HepG2 (cell line): ENCODE data around the gene TRIP4. TPM values are rescaled to one million over a fixed set of nuclear protein-coding genes. Genes with fewer than 3 reads are reported as not detected.

Experiments
- CERS6 ChIP-seq: sonication (generic); formaldehyde crosslinking; IDR thresholded peaks from 2 replicates; pipeline ENCODE4 v1.5.0; 2020; ENCODE audit warnings: missing genetic modification reagents
- DPF2 ChIP-seq: sonication (generic); formaldehyde crosslinking; IDR thresholded peaks from 2 replicates; pipeline ENCODE4 v1.4.0; 2020; ENCODE audit warnings: mild to moderate bottlenecking, low read depth, missing genetic modification reagents, borderline replicate concordance
- EP300 ChIP-seq, 3 experiments: sonication (generic) in 1 of 3; formaldehyde crosslinking in 1 of 3; IDR thresholded peaks; 2 replicates each; pipeline versions ENCODE4 v1.5.1 to v1.6.1; 2011 to 2020; ENCODE audit warnings: low read depth in 2 of 3, low read length in 2 of 3, borderline replicate concordance in 1 of 3, improper control_type of control experiment in 1 of 3, mild to moderate bottlenecking in 1 of 3, missing genetic modification reagents in 1 of 3, moderate library complexity in 1 of 3
- IKZF1 ChIP-seq: fragments of 450-650 bp; IDR thresholded peaks from 2 replicates; pipeline ENCODE4 v1.7.1; 2016
- JUN ChIP-seq: sonication (generic); formaldehyde crosslinking; IDR thresholded peaks from 2 replicates; pipeline ENCODE4 v1.4.0; 2020; ENCODE audit warnings: mild to moderate bottlenecking, missing genetic modification reagents
- NFE2L2 ChIP-seq: fragments of 150-350 bp; IDR thresholded peaks from 2 replicates; pipeline ENCODE4 v1.6.1; 2014; ENCODE audit warnings: low read length
- REXO4 ChIP-seq: sonication (generic); formaldehyde crosslinking; IDR thresholded peaks from 2 replicates; pipeline ENCODE4 v1.8.0; 2022; ENCODE audit warnings: missing genetic modification reagents, mild to moderate bottlenecking, borderline replicate concordance
- SNAPC2 ChIP-seq: sonication (generic); formaldehyde crosslinking; IDR thresholded peaks from 2 replicates; pipeline ENCODE4 v1.8.1; 2022; ENCODE audit warnings: mild to moderate bottlenecking, missing genetic modification reagents
- TCF12 ChIP-seq, 2 experiments: fragments of 450-650 bp in 1 of 2; sonication (generic) in 1 of 2; formaldehyde crosslinking in 1 of 2; IDR thresholded peaks; 2 replicates each; pipeline versions ENCODE4 v1.6.1 to v1.8.0; 2017 to 2022; ENCODE audit warnings: antibody characterized with exemption in 1 of 2, mild to moderate bottlenecking in 1 of 2, missing genetic modification reagents in 1 of 2, moderate library complexity in 1 of 2
- ZBTB7B ChIP-seq: sonication (generic); formaldehyde crosslinking; IDR thresholded peaks from 2 replicates; pipeline ENCODE4 v1.4.0; 2020; ENCODE audit warnings: missing genetic modification reagents
- ZNF280D ChIP-seq: sonication (generic); formaldehyde crosslinking; IDR thresholded peaks from 2 replicates; pipeline ENCODE4 v1.5.1; 2020; ENCODE audit warnings: mild to moderate bottlenecking, missing genetic modification reagents
- ZNF33A ChIP-seq: sonication (generic); formaldehyde crosslinking; IDR thresholded peaks from 2 replicates; pipeline ENCODE4 v1.5.1; 2020; ENCODE audit warnings: missing genetic modification reagents, mild to moderate bottlenecking, moderate library complexity, borderline replicate concordance
- ZNF883 ChIP-seq: sonication (generic); formaldehyde crosslinking; IDR thresholded peaks from 2 replicates; pipeline ENCODE4 v1.5.1; 2020; ENCODE audit warnings: mild to moderate bottlenecking, missing genetic modification reagents; ENCODE audit errors: not compliant biosample characterization
- ZSCAN29 ChIP-seq: sonication (generic); formaldehyde crosslinking; conservative IDR thresholded peaks from 2 replicates; pipeline ENCODE4 v1.4.0; 2020; ENCODE audit warnings: mild to moderate bottlenecking, missing genetic modification reagents
- polyA plus RNA-seq, 8 experiments: library from polyadenylated mRNA; depleted of rRNA in 3 of 8; stranded (reverse) in 7 of 8; unstranded in 1 of 8; fragments of >200 nt; fragmentation: Illumina TruSeq in 4 of 8; extraction: Trizol in 4 of 8; gene quantifications; 2 replicates each; pipeline versions ENCODE4 v1.2.1 to v1.2.3, GENCODE V29; 2011 to 2016; ENCODE audit warnings: low read depth in 4 of 8, missing spikeins in 1 of 8, mixed read lengths in 1 of 8; ENCODE audit not compliant: insufficient read depth in 1 of 8
- total RNA-seq, 5 experiments: library from RNA; depleted of rRNA; stranded (reverse); fragments of >200 nt; fragmentation: Illumina TruSeq; extraction: Trizol; gene quantifications; 2 replicates each; pipeline ENCODE4 v1.2.3, GENCODE V29; 2016; ENCODE audit warnings: low read depth in 1 of 5
- TF ChIP-seq, protein P1 (sequence below): sonication (generic); formaldehyde crosslinking; IDR thresholded peaks from 2 replicates; pipeline ENCODE4 v1.4.0; 2020; ENCODE audit warnings: low read depth, mild to moderate bottlenecking, missing genetic modification reagents
- TF ChIP-seq, protein P2 (sequence below): sonication (generic); formaldehyde crosslinking; IDR thresholded peaks from 2 replicates; pipeline ENCODE4 v1.9.0; 2022; ENCODE audit warnings: missing genetic modification reagents, mild to moderate bottlenecking, borderline replicate concordance
- TF ChIP-seq, protein P3 (sequence below): fragments of 450-650 bp; IDR thresholded peaks from 2 replicates; pipeline ENCODE4 v1.6.1; 2017

TRIP4 gene
- total and polyA plus RNA-seq, 2 of the 13 experiments (the other 11 are each of a cell fraction or from before 2014, with no cell fraction given): 7.1 to 11.8 TPM

- 0 out of 2 replicates have a peak, but pooled peaks have one; percentile 37 for TF ChIP-seq ZNF280D (CRISPR knock-in tag)
- TF ChIP-seq, protein P1, sequence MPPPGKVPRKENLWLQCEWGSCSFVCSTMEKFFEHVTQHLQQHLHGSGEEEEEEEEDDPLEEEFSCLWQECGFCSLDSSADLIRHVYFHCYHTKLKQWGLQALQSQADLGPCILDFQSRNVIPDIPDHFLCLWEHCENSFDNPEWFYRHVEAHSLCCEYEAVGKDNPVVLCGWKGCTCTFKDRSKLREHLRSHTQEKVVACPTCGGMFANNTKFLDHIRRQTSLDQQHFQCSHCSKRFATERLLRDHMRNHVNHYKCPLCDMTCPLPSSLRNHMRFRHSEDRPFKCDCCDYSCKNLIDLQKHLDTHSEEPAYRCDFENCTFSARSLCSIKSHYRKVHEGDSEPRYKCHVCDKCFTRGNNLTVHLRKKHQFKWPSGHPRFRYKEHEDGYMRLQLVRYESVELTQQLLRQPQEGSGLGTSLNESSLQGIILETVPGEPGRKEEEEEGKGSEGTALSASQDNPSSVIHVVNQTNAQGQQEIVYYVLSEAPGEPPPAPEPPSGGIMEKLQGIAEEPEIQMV (CRISPR knock-in tag): no peak
- 0 out of 2 replicates have a peak, but pooled peaks have one; percentile 38 for TF ChIP-seq ZBTB7B
- no peak for TF ChIP-seq NFE2L2
- TF ChIP-seq CERS6 (CRISPR knock-in tag): no peak
- TF ChIP-seq ZNF33A (CRISPR knock-in tag): no peak
- TF ChIP-seq IKZF1: no peak
- no peak for TF ChIP-seq EP300 (IDR thresholded peaks at IDR 0.05; ENCODE audit: low read depth in 2 of 2, low read length in 2 of 2)
- no peak for TF ChIP-seq EP300 (CRISPR knock-in tag; IDR thresholded peaks at IDR 0.05; ENCODE audit: borderline replicate concordance)
- no peak for TF ChIP-seq ZSCAN29 (CRISPR knock-in tag)
- TF ChIP-seq TCF12 (IDR thresholded peaks at IDR 0.05): no peak
- no peak; the same call in 1 of the 2 replicates for TF ChIP-seq TCF12 (CRISPR knock-in tag; IDR thresholded peaks at IDR 0.05)
- TF ChIP-seq REXO4 (CRISPR knock-in tag): no peak
- TF ChIP-seq, protein P2, sequence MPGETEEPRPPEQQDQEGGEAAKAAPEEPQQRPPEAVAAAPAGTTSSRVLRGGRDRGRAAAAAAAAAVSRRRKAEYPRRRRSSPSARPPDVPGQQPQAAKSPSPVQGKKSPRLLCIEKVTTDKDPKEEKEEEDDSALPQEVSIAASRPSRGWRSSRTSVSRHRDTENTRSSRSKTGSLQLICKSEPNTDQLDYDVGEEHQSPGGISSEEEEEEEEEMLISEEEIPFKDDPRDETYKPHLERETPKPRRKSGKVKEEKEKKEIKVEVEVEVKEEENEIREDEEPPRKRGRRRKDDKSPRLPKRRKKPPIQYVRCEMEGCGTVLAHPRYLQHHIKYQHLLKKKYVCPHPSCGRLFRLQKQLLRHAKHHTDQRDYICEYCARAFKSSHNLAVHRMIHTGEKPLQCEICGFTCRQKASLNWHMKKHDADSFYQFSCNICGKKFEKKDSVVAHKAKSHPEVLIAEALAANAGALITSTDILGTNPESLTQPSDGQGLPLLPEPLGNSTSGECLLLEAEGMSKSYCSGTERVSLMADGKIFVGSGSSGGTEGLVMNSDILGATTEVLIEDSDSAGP (CRISPR knock-in tag): peak; percentile 75; the same call in 1 of the 2 replicates
- TF ChIP-seq, protein P3, sequence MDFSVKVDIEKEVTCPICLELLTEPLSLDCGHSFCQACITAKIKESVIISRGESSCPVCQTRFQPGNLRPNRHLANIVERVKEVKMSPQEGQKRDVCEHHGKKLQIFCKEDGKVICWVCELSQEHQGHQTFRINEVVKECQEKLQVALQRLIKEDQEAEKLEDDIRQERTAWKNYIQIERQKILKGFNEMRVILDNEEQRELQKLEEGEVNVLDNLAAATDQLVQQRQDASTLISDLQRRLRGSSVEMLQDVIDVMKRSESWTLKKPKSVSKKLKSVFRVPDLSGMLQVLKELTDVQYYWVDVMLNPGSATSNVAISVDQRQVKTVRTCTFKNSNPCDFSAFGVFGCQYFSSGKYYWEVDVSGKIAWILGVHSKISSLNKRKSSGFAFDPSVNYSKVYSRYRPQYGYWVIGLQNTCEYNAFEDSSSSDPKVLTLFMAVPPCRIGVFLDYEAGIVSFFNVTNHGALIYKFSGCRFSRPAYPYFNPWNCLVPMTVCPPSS: no peak
- no peak for TF ChIP-seq SNAPC2 (CRISPR knock-in tag)
- TF ChIP-seq JUN (CRISPR knock-in tag): no peak
- no peak for TF ChIP-seq DPF2
- TF ChIP-seq ZNF883: no peak
Observed at GRCh38 chr15:64355944-64356709, 31.5 kb upstream of the TRIP4 start, which contains the start of gene CSNK1G1 (continued).
